Measurements from ENCODE around the gene GAS6. TPM values are rescaled to one million over a fixed set of nuclear protein-coding genes. Genes with fewer than 3 reads are reported as not detected.
"Not testable (repeated sequence)": the region's sequence is repeated elsewhere in the genome, so short reads cannot be mapped to it uniquely, and the experiment has no call there.

Gene GAS6
- total RNA-seq (2014; rRNA removed), result 20.9 and 33.7 TPM in 2 replicates
- Bru-seq, nascent RNA, result percentile 68 among the genes with signal in this experiment
- BruChase-seq, experiment 1, labeled RNA remaining after a 6-hour chase, result percentile 77 among the genes with signal in this experiment
- percentile 79 among the genes with signal in this experiment for BruChase-seq, experiment 2, labeled RNA remaining after a 2-hour chase
- long read RNA-seq, transcript GAS6-201 (15 exons, 2,490 nt), result major isoform, 63 of 219 reads
- long read RNA-seq, transcript GAS6-204 (1 exons, 2,646 nt), result minor isoform, 61 of 219 reads
- long read RNA-seq, partial matches to known transcripts, result 47 of 219 reads
- long read RNA-seq, other reads (novel, unspliced or antisense), result 43 of 219 reads

GRCh38 chr13:113863524-113864272 lies at the start of gene GAS6:
Gene GAS6, minus strand, starts transcription at chr13:113864076. Its CDS starts 156 bp downstream, at chr13:113863920.
- Histone ChIP-seq H2AFZ (ENCODE audit: low read length) (peak within 1 kb of the TSS; percentile 97), H4K20me1 (ENCODE audit: low read length) (no peaks in the 10 kb centered on the region), H3K4me3 (ENCODE audit: low read length) (peak within 1 kb of the TSS; percentile 98), H3K79me2 (ENCODE audit: low read length) (peaks cover 55% of the 10 kb centered on the region), H3K9ac (ENCODE audit: low read length) (peak within 1 kb of the TSS; percentile 52), H3K4me2 (ENCODE audit: low read length) (peak within 1 kb of the TSS; percentile 96), H3K36me3 (ENCODE audit: low read depth, low read length) (no peaks in the 10 kb centered on the region), H3K27ac (ENCODE audit: low read length) (no peak within 1 kb of the TSS), H3K9me3 (ENCODE audit: low read length) (no peaks in the 10 kb centered on the region), H3F3A (ENCODE audit: low read length, unreplicated experiment) (no peaks in the 10 kb centered on the region), H3K9me2 (replicated peaks; ENCODE audit: low read length) (no peaks in the 10 kb centered on the region), H3K27me3 (ENCODE audit: low read length) (no peaks in the 10 kb centered on the region), H3K4me1 (ENCODE audit: insufficient read depth, low read length) (peaks cover 4% of the 10 kb centered on the region; the same call in 1 of the 2 replicates)
- TF ChIP-seq EZH2phosphoT487 (IDR thresholded peaks at IDR 0.05; ENCODE audit: borderline replicate concordance, low read length) (no peak), EZH2 (IDR thresholded peaks at IDR 0.05; ENCODE audit: low read length, unreplicated experiment) (no peak)
- TF ChIP-seq, protein P1, sequence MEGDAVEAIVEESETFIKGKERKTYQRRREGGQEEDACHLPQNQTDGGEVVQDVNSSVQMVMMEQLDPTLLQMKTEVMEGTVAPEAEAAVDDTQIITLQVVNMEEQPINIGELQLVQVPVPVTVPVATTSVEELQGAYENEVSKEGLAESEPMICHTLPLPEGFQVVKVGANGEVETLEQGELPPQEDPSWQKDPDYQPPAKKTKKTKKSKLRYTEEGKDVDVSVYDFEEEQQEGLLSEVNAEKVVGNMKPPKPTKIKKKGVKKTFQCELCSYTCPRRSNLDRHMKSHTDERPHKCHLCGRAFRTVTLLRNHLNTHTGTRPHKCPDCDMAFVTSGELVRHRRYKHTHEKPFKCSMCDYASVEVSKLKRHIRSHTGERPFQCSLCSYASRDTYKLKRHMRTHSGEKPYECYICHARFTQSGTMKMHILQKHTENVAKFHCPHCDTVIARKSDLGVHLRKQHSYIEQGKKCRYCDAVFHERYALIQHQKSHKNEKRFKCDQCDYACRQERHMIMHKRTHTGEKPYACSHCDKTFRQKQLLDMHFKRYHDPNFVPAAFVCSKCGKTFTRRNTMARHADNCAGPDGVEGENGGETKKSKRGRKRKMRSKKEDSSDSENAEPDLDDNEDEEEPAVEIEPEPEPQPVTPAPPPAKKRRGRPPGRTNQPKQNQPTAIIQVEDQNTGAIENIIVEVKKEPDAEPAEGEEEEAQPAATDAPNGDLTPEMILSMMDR (conservative IDR thresholded peaks at IDR 0.05; ENCODE audit: low read depth, low read length), result no peak
- intact Hi-C loops (cut with micrococcal nuclease), result loop anchor here (5.0 kb wide), 2 partner anchors 34 to 41 kb away; no protein-coding TSS in a partner anchor
- POLR2A ChIA-PET (ENCODE audit: unreplicated experiment), result no interaction called here
- CTCF ChIA-PET, result no interaction called here
- BruUV-seq (replicated peaks), result no TSS peak
- DNase-seq, result peak; percentile 39
- peak; percentile 70 for ATAC-seq

DNA sequence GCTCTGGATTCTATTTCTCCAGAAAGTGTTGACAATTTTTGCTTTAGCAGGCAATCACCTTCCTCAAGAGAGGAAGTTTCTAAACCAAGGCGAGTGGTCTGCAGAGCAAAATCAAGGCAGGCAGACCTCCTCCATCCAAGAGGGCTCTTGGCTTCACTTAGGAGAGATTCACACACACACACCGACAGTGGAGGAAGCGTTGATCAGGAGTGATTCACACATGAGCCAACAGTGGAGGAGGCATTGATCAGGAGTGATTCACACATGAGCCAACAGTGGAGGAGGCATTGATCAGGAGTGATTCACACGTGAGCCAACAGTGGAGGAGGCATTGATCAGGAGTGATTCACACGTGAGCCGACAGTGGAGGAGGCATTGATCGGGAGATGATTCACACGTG lies 49.5 kb upstream of the GAS6 start:
- H3K27me3 ChIP-seq (ENCODE audit: low read length); intact Hi-C loops (cut with micrococcal nuclease); H3K79me2 ChIP-seq (ENCODE audit: low read length); H3F3A ChIP-seq (ENCODE audit: low read length, unreplicated experiment); H2AFZ ChIP-seq (ENCODE audit: low read length); H3K9ac ChIP-seq (ENCODE audit: low read length); H3K9me2 ChIP-seq (replicated peaks; ENCODE audit: low read length); H4K20me1 ChIP-seq (ENCODE audit: low read length); CTCF ChIA-PET; H3K4me3 ChIP-seq (ENCODE audit: low read length); ATAC-seq; H3K9me3 ChIP-seq (ENCODE audit: low read length); H3K36me3 ChIP-seq (ENCODE audit: low read depth, low read length); BruUV-seq (replicated peaks); H3K4me2 ChIP-seq (ENCODE audit: low read length); POLR2A ChIA-PET (ENCODE audit: unreplicated experiment): not testable (repeated sequence)
- Histone ChIP-seq H3K27ac (ENCODE audit: low read length) (peak overlapping the region; percentile 57), H3K4me1 (ENCODE audit: insufficient read depth, low read length) (peaks cover 12% of the 10 kb centered on the region)
- DNase-seq, result peak; percentile 44

DNA sequence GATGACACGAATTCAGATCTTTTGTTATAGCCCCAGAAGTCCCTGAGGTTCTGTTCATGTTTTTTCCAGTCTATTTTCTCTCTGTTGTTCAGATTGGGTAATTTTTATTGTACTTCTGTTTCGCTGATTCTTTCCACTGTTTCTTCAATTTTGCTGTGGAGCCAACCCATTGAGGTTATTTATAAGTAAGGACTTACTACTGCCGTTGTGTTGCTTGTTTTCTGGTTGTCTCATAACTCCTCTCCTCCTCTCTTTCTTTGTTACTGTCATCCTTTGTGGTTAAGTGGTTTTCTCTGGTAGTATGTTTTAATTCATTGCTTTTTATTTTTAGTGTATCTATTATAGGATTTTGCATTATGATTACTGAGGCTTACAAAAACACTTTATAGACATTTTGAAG lies 48.7 kb upstream of the GAS6 start:
- ChIA-PET CTCF (no interaction called here), POLR2A (ENCODE audit: unreplicated experiment) (no interaction called here)
- Histone ChIP-seq H3K36me3 (ENCODE audit: low read depth, low read length) (no peaks in the 10 kb centered on the region), H3K9me3 (ENCODE audit: low read length) (no peaks in the 10 kb centered on the region), H3K9ac (ENCODE audit: low read length) (no peak overlapping the region), H3K4me2 (ENCODE audit: low read length) (no peak overlapping the region), H3F3A (ENCODE audit: low read length, unreplicated experiment) (peaks cover 4% of the 10 kb centered on the region), H3K79me2 (ENCODE audit: low read length) (no peaks in the 10 kb centered on the region), H3K4me1 (ENCODE audit: insufficient read depth, low read length) (peaks cover 12% of the 10 kb centered on the region), H3K4me3 (ENCODE audit: low read length) (no peak overlapping the region), H3K27ac (ENCODE audit: low read length) (peak overlapping the region; percentile 57; the same call in 1 of the 2 replicates), H3K9me2 (replicated peaks; ENCODE audit: low read length) (no peaks in the 10 kb centered on the region), H2AFZ (ENCODE audit: low read length) (no peak overlapping the region), H4K20me1 (ENCODE audit: low read length) (no peaks in the 10 kb centered on the region), H3K27me3 (ENCODE audit: low read length) (no peaks in the 10 kb centered on the region)
- ATAC-seq, result no peak
- no peak for DNase-seq
- BruUV-seq (replicated peaks), result no TSS peak
- TF ChIP-seq EZH2 (IDR thresholded peaks at IDR 0.05; ENCODE audit: low read length, unreplicated experiment) (no peak), EZH2phosphoT487 (IDR thresholded peaks at IDR 0.05; ENCODE audit: borderline replicate concordance, low read length) (no peak)
- TF ChIP-seq, protein P1 (conservative IDR thresholded peaks at IDR 0.05; ENCODE audit: low read depth, low read length), result no peak
- intact Hi-C loops (cut with micrococcal nuclease), result no loop called here
